GM23338 (cell line): ENCODE results near the gene C8A. TPM values are rescaled to one million over a fixed set of nuclear protein-coding genes. Genes with fewer than 3 reads are reported as not detected.

Source experiments
- ATAC-seq: fragments of 200-7000 bp; cut with Tn5 transposase; 3 replicates; pipeline ENCODE4 v1.9.1; 2020
- DNase-seq: peaks from one replicate; pipeline ENCODE4 v3.0.0-alpha.2; 2015; ENCODE audit warnings: low spot score
- H2AFZ ChIP-seq: fragments of 200-600 bp; sonication (generic); 2 replicates; pipeline ENCODE4 v1.8.0; 2016; ENCODE audit warnings: antibody characterized with exemption, mild to moderate bottlenecking, moderate library complexity
- H3F3A ChIP-seq: fragments of 200-600 bp; sonication (generic); replicated peaks from 2 replicates; pipeline ENCODE4 v1.8.0; 2017; ENCODE audit warnings: antibody characterized with exemption, mixed run types, low read depth
- H3K27ac ChIP-seq: fragments of 200-600 bp; sonication (generic); 2 replicates; pipeline ENCODE4 v1.6.1; 2016; ENCODE audit warnings: low read depth
- H3K27me3 ChIP-seq: fragments of 200-600 bp; sonication (generic); 2 replicates; pipeline ENCODE4 v1.8.0; 2016; ENCODE audit warnings: mild to moderate bottlenecking, mixed run types, moderate library complexity; ENCODE audit not compliant: insufficient read depth
- H3K36me3 ChIP-seq: fragments of 200-600 bp; sonication (generic); 2 replicates; pipeline ENCODE4 v1.8.0; 2016; ENCODE audit warnings: mild to moderate bottlenecking; ENCODE audit not compliant: insufficient read depth
- H3K4me1 ChIP-seq: fragments of 200-600 bp; sonication (generic); 2 replicates; pipeline ENCODE4 v1.8.0; 2016; ENCODE audit warnings: mild to moderate bottlenecking, moderate library complexity; ENCODE audit not compliant: insufficient read depth
- H3K4me2 ChIP-seq: fragments of 200-600 bp; sonication (generic); 2 replicates; pipeline ENCODE4 v1.7.1; 2017; ENCODE audit warnings: mixed run types
- H3K4me3 ChIP-seq: fragments of 200-600 bp; sonication (generic); 2 replicates; pipeline ENCODE4 v1.6.1; 2016; ENCODE audit warnings: mixed run types
- H3K79me2 ChIP-seq: fragments of 200-600 bp; sonication (generic); replicated peaks from 2 replicates; pipeline ENCODE4 v1.8.0; 2017; ENCODE audit warnings: mild to moderate bottlenecking; ENCODE audit not compliant: insufficient read depth
- H3K9me2 ChIP-seq: fragments of 200-600 bp; sonication (generic); 2 replicates; pipeline ENCODE4 v1.8.0; 2017; ENCODE audit not compliant: insufficient read depth
- H4K20me1 ChIP-seq: fragments of 200-600 bp; sonication (generic); replicated peaks from 2 replicates; pipeline ENCODE4 v1.8.0; 2017; ENCODE audit warnings: mild to moderate bottlenecking; ENCODE audit not compliant: insufficient read depth
- H3K27ac Mint-ChIP-seq: 2 replicates; pipeline ENCODE4 v1.8.0; 2020; ENCODE audit warnings: inconsistent platforms, mild to moderate bottlenecking, moderate library complexity, mixed read lengths
- H3K27me3 Mint-ChIP-seq: 3 replicates; pipeline ENCODE4 v1.8.0; 2022; ENCODE audit warnings: low read depth, mild to moderate bottlenecking, moderate library complexity, mixed read lengths, inconsistent platforms; ENCODE audit not compliant: insufficient read depth, poor library complexity
- H3K36me3 Mint-ChIP-seq: 3 replicates; pipeline ENCODE4 v1.8.0; 2021; ENCODE audit warnings: low read depth, mild to moderate bottlenecking, inconsistent platforms, moderate library complexity, mixed read lengths
- H3K4me1 Mint-ChIP-seq: 3 replicates; pipeline ENCODE4 v1.8.0; 2020; ENCODE audit warnings: mild to moderate bottlenecking, inconsistent platforms, mixed read lengths
- H3K4me3 Mint-ChIP-seq: 3 replicates; pipeline ENCODE4 v1.8.0; 2021; ENCODE audit warnings: moderate library complexity, mild to moderate bottlenecking, inconsistent platforms, mixed read lengths
- H3K9me3 Mint-ChIP-seq: 3 replicates; pipeline ENCODE4 v1.8.0; 2020; ENCODE audit warnings: moderate library complexity, mild to moderate bottlenecking, inconsistent platforms, mixed read lengths
- CREB1 ChIP-seq: fragments of 250-450 bp; sonication (Bioruptor Pico); IDR thresholded peaks from 2 replicates; pipeline ENCODE4 v1.5.0; 2020; ENCODE audit warnings: low read depth, mild to moderate bottlenecking, moderate library complexity
- CTCF ChIP-seq, 2 experiments: fragments of 200-600 bp in 1 of 2; sonication (generic) in 1 of 2; conservative IDR thresholded peaks; 2 replicates each; pipeline versions ENCODE4 v1.5.1 to v1.6.1; 2016 to 2017; ENCODE audit warnings: antibody characterized with exemption in 2 of 2, low read depth in 2 of 2, mild to moderate bottlenecking in 2 of 2, moderate library complexity in 1 of 2
- ETS1 ChIP-seq: IDR thresholded peaks from 2 replicates; pipeline ENCODE4 v1.6.1; 2016; ENCODE audit warnings: antibody characterized with exemption
- EZH2 ChIP-seq: fragments of 200-600 bp; sonication (generic); IDR thresholded peaks from one replicate; pipeline ENCODE4 v1.8.0; 2017; ENCODE audit warnings: antibody characterized with exemption, mild to moderate bottlenecking, low read depth; ENCODE audit not compliant: unreplicated experiment
- EZH2phosphoT487 ChIP-seq: fragments of 200-600 bp; sonication (generic); IDR thresholded peaks from one replicate; pipeline ENCODE4 v1.8.1; 2018; ENCODE audit warnings: antibody characterized with exemption; ENCODE audit not compliant: unreplicated experiment
- JUNB ChIP-seq: IDR thresholded peaks from one replicate; pipeline ENCODE4 v1.6.1; 2016; ENCODE audit warnings: antibody characterized with exemption; ENCODE audit not compliant: unreplicated experiment
- NANOG ChIP-seq: IDR thresholded peaks from 2 replicates; pipeline ENCODE4 v1.6.1; 2016; ENCODE audit warnings: antibody characterized with exemption, borderline replicate concordance
- POLR2AphosphoS5 ChIP-seq: IDR thresholded peaks from 2 replicates; pipeline ENCODE4 v1.6.1; 2016; ENCODE audit warnings: antibody characterized with exemption, low read depth
- REST ChIP-seq: IDR thresholded peaks from one replicate; pipeline ENCODE4 v1.6.1; 2018; ENCODE audit warnings: antibody characterized with exemption; ENCODE audit not compliant: unreplicated experiment
- STAT1 ChIP-seq: IDR thresholded peaks from one replicate; pipeline ENCODE4 v1.6.1; 2016; ENCODE audit warnings: antibody characterized with exemption; ENCODE audit not compliant: unreplicated experiment
- ZNF114 ChIP-seq: fragments of 250-450 bp; sonication (Bioruptor Pico); IDR thresholded peaks from 2 replicates; pipeline ENCODE4 v1.5.0; 2020; ENCODE audit warnings: mild to moderate bottlenecking, moderate library complexity
- ZNF331 ChIP-seq: fragments of 250-450 bp; sonication (Bioruptor Pico); IDR thresholded peaks from 2 replicates; pipeline ENCODE4 v1.5.0; 2020; ENCODE audit warnings: low read depth, mild to moderate bottlenecking, moderate library complexity
- ZNF462 ChIP-seq: fragments of 250-450 bp; sonication (Bioruptor Pico); IDR thresholded peaks from 2 replicates; pipeline ENCODE4 v1.5.0; 2020; ENCODE audit warnings: mild to moderate bottlenecking, moderate library complexity
- polyA plus RNA-seq: library from polyadenylated mRNA; unstranded; fragments of >200 nt; fragmentation: Nextera tagmentation; extraction: Ambion mirVana; gene quantifications from 2 replicates; pipeline ENCODE4 v1.2.1, GENCODE V29; 2016
- total RNA-seq: library from RNA; depleted of rRNA; stranded (reverse); fragments of >200 nt; shearing (Covaris generic); gene quantifications from 2 replicates; pipeline ENCODE4 v1.2.3, GENCODE V29; 2014

The C8A gene
- total and polyA plus RNA-seq, 2 experiments from 2014 or later, result not detected

GRCh38 chr1:56845343-56845742 lies 9.3 kb upstream of the C8A start:
- Mint-ChIP-seq H3K27me3 (no peaks in the 10 kb centered on the region), H3K4me1 (peaks cover 24% of the 10 kb centered on the region), H3K36me3 (no peaks in the 10 kb centered on the region; the same call in 2 of the 3 replicates), H3K27ac (no peak overlapping the region), H3K9me3 (no peaks in the 10 kb centered on the region), H3K4me3 (no peak overlapping the region)
- ATAC-seq (no peak), DNase-seq (no peak)
- Histone ChIP-seq H2AFZ (no peak overlapping the region), H3K27me3 (no peaks in the 10 kb centered on the region), H3K4me2 (no peak overlapping the region), H4K20me1 (no peaks in the 10 kb centered on the region), H3K4me3 (no peak overlapping the region), H3K27ac (no peak overlapping the region), H3K4me1 (peaks cover 16% of the 10 kb centered on the region), H3K36me3 (no peaks in the 10 kb centered on the region), H3K9me2 (peaks cover 12% of the 10 kb centered on the region; the same call in 1 of the 2 replicates), H3K79me2 (no peaks in the 10 kb centered on the region), H3F3A (no peaks in the 10 kb centered on the region)
- TF ChIP-seq ZNF114 (no peak), STAT1 (no peak), EZH2phosphoT487 (no peak), POLR2AphosphoS5 (no peak), EZH2 (no peak), CTCF (conservative IDR thresholded peaks at IDR 0.05; ENCODE audit: low read depth in 2 of 2) (no peak), JUNB (no peak), ZNF331 (CRISPR knock-in tag) (no peak), ETS1 (no peak), REST (no peak), ZNF462 (CRISPR knock-in tag) (no peak), NANOG (no peak), CREB1 (no peak)
